Adrenal gland (tissue), 5 donors: ENCODE results near the gene CHST14.

Experiments used
- CTCF ChIP-seq, 6 experiments: fragments of 450-650 bp in 4 of 6; fragments of 200-600 bp in 2 of 6; sonication (generic) in 1 of 6; IDR thresholded peaks; 1 replicate in 5 of 6; 2 replicates in 1 of 6; pipeline versions ENCODE4 v1.5.1 to v1.8.0; 2016 to 2021; ENCODE audit warnings: antibody characterized with exemption in 6 of 6, mild to moderate bottlenecking in 2 of 6, moderate library complexity in 1 of 6
- POLR2A ChIP-seq, 2 donors: fragments of 450-650 bp; IDR thresholded peaks; one replicate each; pipeline ENCODE4 v1.6.1; 2017; ENCODE audit warnings: antibody characterized with exemption in 2 of 2, mild to moderate bottlenecking in 2 of 2, moderate library complexity in 1 of 2
- donor health status: DM: no; HTN: no; CAD: no.

- TF ChIP-seq POLR2A (IDR thresholded peaks at IDR 0.05) (no peak), CTCF (IDR thresholded peaks at IDR 0.05) (no peak)
Observed at GRCh38 chr15:40468898-40469331, 1.9 kb upstream of the CHST14 start.
